Smooth muscle cell (in vitro differentiated cells): Measurements from ENCODE around the gene PDPN. TPM values are rescaled to one million over a fixed set of nuclear protein-coding genes. Genes with fewer than 3 reads are reported as not detected.
A peak's percentile ranks its signal among the peaks of the same experiment; 100 is the strongest.

Source experiments
- DNase-seq: peaks from one replicate; lab custom pipeline; 2025; ENCODE audit not compliant: unreplicated experiment; lab: John Stamatoyannopoulos, UW
- H2AFZ ChIP-seq: fragments of 200-600 bp; sonication (generic); 2 replicates; pipeline ENCODE4 v1.6.0; 2016; ENCODE audit warnings: antibody characterized with exemption, low read depth, mild to moderate bottlenecking
- H3F3A ChIP-seq: fragments of 200-600 bp; sonication (generic); 2 replicates; pipeline ENCODE4 v1.6.0; 2017; ENCODE audit warnings: antibody characterized with exemption, low read depth
- H3K27ac ChIP-seq: fragments of 200-600 bp; sonication (generic); 2 replicates; pipeline ENCODE4 v1.5.1; 2016; ENCODE audit warnings: low read depth, mild to moderate bottlenecking
- H3K27me3 ChIP-seq: fragments of 200-600 bp; sonication (generic); 2 replicates; pipeline ENCODE4 v1.6.1; 2016; ENCODE audit warnings: low read depth, mild to moderate bottlenecking
- H3K36me3 ChIP-seq: fragments of 200-600 bp; sonication (generic); 2 replicates; pipeline ENCODE4 v1.5.1; 2016; ENCODE audit warnings: low read depth
- H3K4me1 ChIP-seq: fragments of 200-600 bp; sonication (generic); 2 replicates; pipeline ENCODE4 v1.5.1; 2016; ENCODE audit warnings: low read depth
- H3K4me2 ChIP-seq: fragments of 200-600 bp; sonication (generic); 2 replicates; pipeline ENCODE4 v1.6.0; 2016; ENCODE audit warnings: mild to moderate bottlenecking
- H3K4me3 ChIP-seq: fragments of 200-600 bp; sonication (generic); 2 replicates; pipeline ENCODE4 v1.5.1; 2016; ENCODE audit warnings: mild to moderate bottlenecking
- H3K79me2 ChIP-seq: fragments of 200-600 bp; sonication (generic); 2 replicates; pipeline ENCODE4 v1.6.0; 2016; ENCODE audit warnings: low read depth, mild to moderate bottlenecking
- H3K9ac ChIP-seq: fragments of 200-600 bp; sonication (generic); 2 replicates; pipeline ENCODE4 v1.6.0; 2016; ENCODE audit warnings: low read depth
- H3K9me3 ChIP-seq: fragments of 200-600 bp; sonication (generic); replicated peaks from 2 replicates; pipeline ENCODE4 v1.5.1; 2016; ENCODE audit warnings: low read depth
- H4K20me1 ChIP-seq: fragments of 200-600 bp; sonication (generic); 2 replicates; pipeline ENCODE4 v1.6.0; 2016; ENCODE audit warnings: low read depth
- WGBS: methylation state at CpG from one replicate; pipeline ENCODE4 v1.1.7; 2016; ENCODE audit warnings: low lambda C conversion rate; 5-methylcytosine and 5-hydroxymethylcytosine counted together
- polyA plus RNA-seq: library from polyadenylated mRNA; unstranded; fragments of >200 nt; fragmentation: Nextera tagmentation; extraction: Ambion mirVana; gene quantifications from 2 replicates; pipeline ENCODE4 v1.2.1, GENCODE V29; 2016
- total RNA-seq: library from RNA; depleted of rRNA; stranded (reverse); fragments of >200 nt; gene quantifications from 2 replicates; pipeline ENCODE4 v1.2.3, GENCODE V29; 2014
- TF ChIP-seq, protein P1 (sequence below): fragments of 200-600 bp; sonication (generic); IDR thresholded peaks from 2 replicates; pipeline ENCODE4 v1.5.1; 2017; ENCODE audit warnings: borderline replicate concordance, mild to moderate bottlenecking, antibody characterized with exemption; ENCODE audit not compliant: insufficient read depth, poor library complexity, severe bottlenecking

The PDPN gene
- total and polyA plus RNA-seq, 2 experiments from 2014 or later, result 414 to 459 TPM

DNA sequence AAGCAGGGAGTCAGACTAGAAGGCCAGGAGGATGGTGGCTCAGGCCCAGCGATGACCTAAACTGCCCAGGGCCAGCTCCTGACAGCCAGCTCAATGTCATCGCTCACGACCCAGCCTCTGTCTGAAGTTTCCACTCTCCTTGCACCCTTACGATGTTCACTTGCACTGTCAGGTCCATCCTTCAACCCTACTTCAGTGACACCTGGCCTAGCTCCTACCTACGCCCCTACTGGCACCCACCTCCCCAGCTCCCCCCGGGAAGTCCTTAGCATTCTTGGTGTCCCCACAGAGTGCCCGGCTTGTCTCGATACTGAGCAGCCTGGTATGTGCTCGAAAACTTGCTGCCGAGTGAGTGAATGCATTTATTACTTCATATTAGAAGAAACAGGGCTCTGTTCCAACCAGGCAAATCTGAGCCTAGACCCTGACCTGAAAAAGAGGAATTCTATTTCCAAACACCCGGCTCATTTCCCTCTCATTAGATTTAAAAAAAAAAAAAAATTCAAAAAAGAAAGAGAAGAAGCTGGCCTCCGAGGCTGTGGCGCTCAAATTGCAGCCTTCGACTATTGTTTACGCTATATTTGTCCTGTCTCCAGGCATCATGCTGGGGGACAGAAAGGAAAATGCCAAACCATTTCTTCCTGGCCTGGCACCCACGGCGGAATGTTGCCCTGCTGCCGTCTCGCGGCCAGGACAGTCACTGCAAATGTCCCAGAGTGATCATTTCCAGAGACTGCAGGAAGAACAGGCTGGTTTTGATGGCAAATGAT, 40.0 kb upstream of the PDPN start:
- no peak overlapping the region for H3K9ac ChIP-seq
- H3F3A ChIP-seq, result peaks cover 7% of the 10 kb centered on the region
- no peak overlapping the region for H3K4me3 ChIP-seq
- peak overlapping the region; percentile 27 for H2AFZ ChIP-seq
- H4K20me1 ChIP-seq, result no peaks in the 10 kb centered on the region
- H3K4me1 ChIP-seq, result no peaks in the 10 kb centered on the region
- no peak overlapping the region for H3K4me2 ChIP-seq
- H3K9me3 ChIP-seq, result no peaks in the 10 kb centered on the region
- H3K27ac ChIP-seq, result no peak overlapping the region
- H3K36me3 ChIP-seq, result no peaks in the 10 kb centered on the region
- TF ChIP-seq, protein P1, sequence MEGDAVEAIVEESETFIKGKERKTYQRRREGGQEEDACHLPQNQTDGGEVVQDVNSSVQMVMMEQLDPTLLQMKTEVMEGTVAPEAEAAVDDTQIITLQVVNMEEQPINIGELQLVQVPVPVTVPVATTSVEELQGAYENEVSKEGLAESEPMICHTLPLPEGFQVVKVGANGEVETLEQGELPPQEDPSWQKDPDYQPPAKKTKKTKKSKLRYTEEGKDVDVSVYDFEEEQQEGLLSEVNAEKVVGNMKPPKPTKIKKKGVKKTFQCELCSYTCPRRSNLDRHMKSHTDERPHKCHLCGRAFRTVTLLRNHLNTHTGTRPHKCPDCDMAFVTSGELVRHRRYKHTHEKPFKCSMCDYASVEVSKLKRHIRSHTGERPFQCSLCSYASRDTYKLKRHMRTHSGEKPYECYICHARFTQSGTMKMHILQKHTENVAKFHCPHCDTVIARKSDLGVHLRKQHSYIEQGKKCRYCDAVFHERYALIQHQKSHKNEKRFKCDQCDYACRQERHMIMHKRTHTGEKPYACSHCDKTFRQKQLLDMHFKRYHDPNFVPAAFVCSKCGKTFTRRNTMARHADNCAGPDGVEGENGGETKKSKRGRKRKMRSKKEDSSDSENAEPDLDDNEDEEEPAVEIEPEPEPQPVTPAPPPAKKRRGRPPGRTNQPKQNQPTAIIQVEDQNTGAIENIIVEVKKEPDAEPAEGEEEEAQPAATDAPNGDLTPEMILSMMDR, result peak; percentile 38
- no peak for DNase-seq
- H3K79me2 ChIP-seq, result no peaks in the 10 kb centered on the region
- no peaks in the 10 kb centered on the region for H3K27me3 ChIP-seq
- 66% methylated on average over 20 of the region's 20 CpGs for WGBS

GRCh38 chr1:13544221-13544556, 39.4 kb upstream of the PDPN start:
- Histone ChIP-seq H3K27ac (no peak overlapping the region), H3K79me2 (no peaks in the 10 kb centered on the region), H2AFZ (no peak overlapping the region), H3K4me3 (no peak overlapping the region), H3K36me3 (no peaks in the 10 kb centered on the region), H3K4me1 (peaks cover 3% of the 10 kb centered on the region), H3K27me3 (no peaks in the 10 kb centered on the region), H3K9ac (no peak overlapping the region), H3K4me2 (no peak overlapping the region), H3K9me3 (no peaks in the 10 kb centered on the region), H4K20me1 (no peaks in the 10 kb centered on the region), H3F3A (peaks cover 8% of the 10 kb centered on the region)
- WGBS, result 53% methylated on average over 5 of the region's 5 CpGs
- DNase-seq, result no peak
- TF ChIP-seq, protein P1, result no peak

- Histone ChIP-seq H3K9me3 (no peaks in the 10 kb centered on the region), H3K27ac (no peak overlapping the region), H3K4me3 (no peak overlapping the region), H3K36me3 (no peaks in the 10 kb centered on the region), H3F3A (peaks cover 17% of the 10 kb centered on the region), H3K9ac (no peak overlapping the region), H4K20me1 (no peaks in the 10 kb centered on the region), H3K27me3 (no peaks in the 10 kb centered on the region), H3K4me1 (peaks cover 17% of the 10 kb centered on the region), H3K79me2 (no peaks in the 10 kb centered on the region), H3K4me2 (no peak overlapping the region), H2AFZ (no peak overlapping the region)
- TF ChIP-seq, protein P1, result no peak
- 69% methylated on average over 3 of the region's 3 CpGs for WGBS
- no peak for DNase-seq
Observed at GRCh38 chr1:13546791-13547190, 36.8 kb upstream of the PDPN start.

DNA sequence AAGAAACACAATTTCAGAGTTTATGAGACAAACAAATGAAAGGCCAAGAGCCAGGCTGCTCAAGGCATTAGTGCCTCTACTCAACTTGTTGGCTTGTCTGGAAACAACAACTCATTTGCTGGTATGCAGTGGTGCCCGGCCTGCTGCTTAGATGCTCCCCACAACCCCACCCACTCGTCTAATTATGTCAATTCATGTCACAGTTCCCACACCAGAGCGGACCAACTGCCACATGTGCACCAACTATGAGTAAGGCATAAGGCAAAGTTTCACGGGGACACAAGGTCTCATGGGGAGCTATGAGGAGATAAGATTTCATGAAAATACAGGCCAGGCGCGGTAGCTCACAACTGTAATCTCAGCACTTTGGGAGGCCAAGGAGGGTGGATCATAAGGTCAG, 35.4 kb upstream of the PDPN start:
- DNase-seq, result no peak
- 19% methylated on average over 6 of the region's 6 CpGs for WGBS
- no peak overlapping the region for H3K4me2 ChIP-seq
- H3F3A ChIP-seq, result peaks cover 22% of the 10 kb centered on the region
- H2AFZ ChIP-seq, result no peak overlapping the region
- H3K9me3 ChIP-seq, result no peaks in the 10 kb centered on the region
- TF ChIP-seq, protein P1, result no peak
- peak overlapping the region; percentile 90 for H3K27ac ChIP-seq
- H3K4me3 ChIP-seq, result no peak overlapping the region
- H3K36me3 ChIP-seq, result no peaks in the 10 kb centered on the region
- H3K79me2 ChIP-seq, result no peaks in the 10 kb centered on the region
- H4K20me1 ChIP-seq, result no peaks in the 10 kb centered on the region
- no peaks in the 10 kb centered on the region for H3K27me3 ChIP-seq
- peak overlapping the region; percentile 21 for H3K9ac ChIP-seq
- peaks cover 17% of the 10 kb centered on the region for H3K4me1 ChIP-seq
